Trophoblast cell (in vitro differentiated cells and primary cell): ENCODE data around the gene KLHL26.

Experiments
- DNase-seq, 2 donors: peaks; one replicate each; pipeline ENCODE4 v3.0.0-alpha.2; 2016
- H2AFZ ChIP-seq: 2 replicates; pipeline ENCODE4 v1.6.1; 2013; ENCODE audit warnings: low read length, moderate library complexity, mild to moderate bottlenecking; ENCODE audit not compliant: insufficient read depth, poor library complexity
- H2AK5ac ChIP-seq: 2 replicates; pipeline ENCODE4 v1.6.1; 2013; ENCODE audit warnings: mild to moderate bottlenecking, low read length
- H2BK120ac ChIP-seq: 2 replicates; pipeline ENCODE4 v1.6.1; 2013; ENCODE audit warnings: low read length, mild to moderate bottlenecking, moderate library complexity; ENCODE audit not compliant: insufficient read depth, poor library complexity
- H2BK12ac ChIP-seq: 2 replicates; pipeline ENCODE4 v1.6.1; 2013; ENCODE audit warnings: mild to moderate bottlenecking, low read length, moderate library complexity
- H2BK5ac ChIP-seq: 2 replicates; pipeline ENCODE4 v1.6.1; 2013; ENCODE audit warnings: low read length, low read depth, moderate library complexity, mild to moderate bottlenecking; ENCODE audit not compliant: poor library complexity
- H3K14ac ChIP-seq: 2 replicates; pipeline ENCODE4 v1.6.1; 2013; ENCODE audit warnings: mild to moderate bottlenecking, low read length
- H3K18ac ChIP-seq: 2 replicates; pipeline ENCODE4 v1.6.1; 2013; ENCODE audit warnings: mild to moderate bottlenecking, low read length
- H3K23ac ChIP-seq: 2 replicates; pipeline ENCODE4 v1.6.1; 2013; ENCODE audit warnings: low read length
- H3K27ac ChIP-seq: 2 replicates; pipeline ENCODE4 v1.5.1; 2013; ENCODE audit warnings: low read depth, mild to moderate bottlenecking, inconsistent platforms, low read length, moderate library complexity
- H3K27me3 ChIP-seq: 2 replicates; pipeline ENCODE4 v1.6.1; 2013; ENCODE audit warnings: inconsistent platforms, mild to moderate bottlenecking, low read length, moderate library complexity; ENCODE audit not compliant: insufficient read depth
- H3K36me3 ChIP-seq, 2 experiments: 1 replicate in 1 of 2; 2 replicates in 1 of 2; pipeline ENCODE4 v1.6.1; 2013; ENCODE audit warnings: low read length in 2 of 2, mild to moderate bottlenecking in 2 of 2, moderate library complexity in 1 of 2; ENCODE audit not compliant: insufficient read depth in 2 of 2, control insufficient read depth in 1 of 2
- H3K4ac ChIP-seq: 2 replicates; pipeline ENCODE4 v1.6.1; 2013; ENCODE audit warnings: low read depth, mild to moderate bottlenecking, low read length, moderate library complexity
- H3K4me1 ChIP-seq, 2 experiments: 1 replicate in 1 of 2; 2 replicates in 1 of 2; pipeline ENCODE4 v1.6.1; 2013; ENCODE audit warnings: low read length in 2 of 2, mild to moderate bottlenecking in 2 of 2, moderate library complexity in 1 of 2; ENCODE audit not compliant: insufficient read depth in 2 of 2, control insufficient read depth in 1 of 2
- H3K4me2 ChIP-seq: 2 replicates; pipeline ENCODE4 v1.6.1; 2013; ENCODE audit warnings: inconsistent platforms, mild to moderate bottlenecking, low read length, moderate library complexity
- H3K4me3 ChIP-seq: 2 replicates; pipeline ENCODE4 v1.5.1; 2013; ENCODE audit warnings: mild to moderate bottlenecking, low read depth, low read length, inconsistent platforms
- H3K79me1 ChIP-seq: one replicate; pipeline ENCODE4 v1.6.1; 2013; ENCODE audit warnings: low read length
- H3K79me2 ChIP-seq: 2 replicates; pipeline ENCODE4 v1.6.1; 2013; ENCODE audit warnings: low read length, mild to moderate bottlenecking; ENCODE audit not compliant: control insufficient read depth, insufficient read depth, poor library complexity
- H3K9ac ChIP-seq: 2 replicates; pipeline ENCODE4 v1.6.1; 2013; ENCODE audit warnings: mild to moderate bottlenecking, low read length
- H3K9me3 ChIP-seq: 2 replicates; pipeline ENCODE4 v1.6.1; 2013; ENCODE audit warnings: low read depth, mild to moderate bottlenecking, control low read depth, inconsistent platforms, low read length; ENCODE audit not compliant: insufficient read depth
- H4K12ac ChIP-seq: 2 replicates; pipeline ENCODE4 v1.6.1; 2013; ENCODE audit warnings: low read depth, mild to moderate bottlenecking, low read length, moderate library complexity
- H4K8ac ChIP-seq: 2 replicates; pipeline ENCODE4 v1.6.1; 2013; ENCODE audit warnings: low read depth, mild to moderate bottlenecking, low read length, moderate library complexity
- H4K91ac ChIP-seq: one replicate; pipeline ENCODE4 v1.6.1; 2013; ENCODE audit warnings: low read depth, mild to moderate bottlenecking, low read length, moderate library complexity
- WGBS: extraction: QIAGEN DNeasy Blood & Tissue Kit; methylation state at CpG from one replicate; pipeline ENCODE4 v1.1.7; 2013; ENCODE audit warnings: missing lambda C conversion rate; ENCODE audit not compliant: insufficient read length, insufficient coverage; ENCODE audit errors: extremely low coverage; 5-methylcytosine and 5-hydroxymethylcytosine counted together

The KLHL26 gene

GRCh38 chr19:18684642-18684993, 47.8 kb downstream of the KLHL26 start:
- no peaks in the 10 kb centered on the region for H3K9me3 ChIP-seq
- H3K4me1 ChIP-seq: peaks cover 9 to 11% of the 10 kb centered on the region in 2 experiments
- H3K27me3 ChIP-seq: no peaks in the 10 kb centered on the region
- no peak overlapping the region for H3K4me3 ChIP-seq
- no peak overlapping the region for H3K9ac ChIP-seq
- no peak overlapping the region for H2AK5ac ChIP-seq
- H2BK12ac ChIP-seq: no peak overlapping the region
- H2AFZ ChIP-seq: no peak overlapping the region
- no peak overlapping the region for H4K8ac ChIP-seq
- H3K4me2 ChIP-seq: peak overlapping the region; percentile 77
- H3K79me1 ChIP-seq: peaks cover 7% of the 10 kb centered on the region
- peaks cover 2% of the 10 kb centered on the region for H3K79me2 ChIP-seq
- no peak overlapping the region for H3K27ac ChIP-seq
- no peak overlapping the region for H3K23ac ChIP-seq
- no peak overlapping the region for H3K14ac ChIP-seq
- no peak overlapping the region for H4K91ac ChIP-seq
- no peak overlapping the region for H3K18ac ChIP-seq
- H2BK5ac ChIP-seq: no peak overlapping the region
- H2BK120ac ChIP-seq: no peak overlapping the region
- no peak overlapping the region for H3K4ac ChIP-seq
- no peaks in the 10 kb centered on the region for H3K36me3 ChIP-seq
- no peak for DNase-seq
- no CpG with 5 or more reads among the region's 3 CpGs for WGBS
- no peak overlapping the region for H4K12ac ChIP-seq

GRCh38 chr19:18685597-18686190, 48.9 kb downstream of the KLHL26 start:
- Histone ChIP-seq H4K8ac (no peak overlapping the region), H2AK5ac (no peak overlapping the region), H3K9me3 (no peaks in the 10 kb centered on the region), H3K14ac (no peak overlapping the region), H2BK12ac (no peak overlapping the region), H3K4me1 (peaks cover 9 to 11% of the 10 kb centered on the region in 2 experiments), H2BK5ac (no peak overlapping the region), H2BK120ac (no peak overlapping the region), H3K18ac (no peak overlapping the region), H3K79me2 (peaks cover 2% of the 10 kb centered on the region), H3K27ac (no peak overlapping the region), H3K9ac (no peak overlapping the region), H3K23ac (no peak overlapping the region), H3K4ac (no peak overlapping the region), H3K79me1 (peaks cover 7% of the 10 kb centered on the region), H3K27me3 (no peaks in the 10 kb centered on the region), H4K12ac (no peak overlapping the region), H3K4me3 (no peak overlapping the region), H4K91ac (no peak overlapping the region), H3K4me2 (no peak overlapping the region), H3K36me3 (no peaks in the 10 kb centered on the region), H2AFZ (no peak overlapping the region)
- no CpG with 5 or more reads among the region's 5 CpGs for WGBS
- no peak for DNase-seq

GRCh38 chr19:18687740-18688465, 51.1 kb downstream of the KLHL26 start:
- H3K4me2 ChIP-seq: no peak overlapping the region
- H3K18ac ChIP-seq: no peak overlapping the region
- peaks cover 6% of the 10 kb centered on the region for H3K79me1 ChIP-seq
- H3K4me1 ChIP-seq: peaks cover 7 to 9% of the 10 kb centered on the region in 2 experiments
- no peak overlapping the region for H3K4ac ChIP-seq
- WGBS: no CpG with 5 or more reads among the region's 16 CpGs
- H4K91ac ChIP-seq: no peak overlapping the region
- H3K14ac ChIP-seq: no peak overlapping the region
- no peaks in the 10 kb centered on the region for H3K36me3 ChIP-seq
- no peak overlapping the region for H2BK120ac ChIP-seq
- no peak overlapping the region for H2AK5ac ChIP-seq
- no peak overlapping the region for H2BK5ac ChIP-seq
- no peak overlapping the region for H3K9ac ChIP-seq
- no peak overlapping the region for H3K23ac ChIP-seq
- no peaks in the 10 kb centered on the region for H3K9me3 ChIP-seq
- H4K8ac ChIP-seq: no peak overlapping the region
- DNase-seq: no peak
- H3K27me3 ChIP-seq: no peaks in the 10 kb centered on the region
- H3K79me2 ChIP-seq: peaks cover 2% of the 10 kb centered on the region
- no peak overlapping the region for H3K27ac ChIP-seq
- H2AFZ ChIP-seq: no peak overlapping the region
- H4K12ac ChIP-seq: no peak overlapping the region
- no peak overlapping the region for H3K4me3 ChIP-seq
- H2BK12ac ChIP-seq: no peak overlapping the region

GRCh38 chr19:18696023-18696422, 59.2 kb downstream of the KLHL26 start:
- no peaks in the 10 kb centered on the region for H3K79me2 ChIP-seq
- peaks cover 0 to 2% of the 10 kb centered on the region in 2 experiments for H3K4me1 ChIP-seq
- no peak overlapping the region for H3K14ac ChIP-seq
- no peaks in the 10 kb centered on the region for H3K36me3 ChIP-seq
- H3K9ac ChIP-seq: no peak overlapping the region
- H3K4me2 ChIP-seq: no peak overlapping the region
- no peak overlapping the region for H2BK120ac ChIP-seq
- no peak overlapping the region for H2BK5ac ChIP-seq
- no CpG with 5 or more reads among the region's 12 CpGs for WGBS
- H2BK12ac ChIP-seq: no peak overlapping the region
- H2AFZ ChIP-seq: no peak overlapping the region
- no peak overlapping the region for H4K8ac ChIP-seq
- H4K12ac ChIP-seq: no peak overlapping the region
- H3K27ac ChIP-seq: no peak overlapping the region
- no peaks in the 10 kb centered on the region for H3K27me3 ChIP-seq
- H3K4ac ChIP-seq: no peak overlapping the region
- no peak overlapping the region for H3K23ac ChIP-seq
- H3K79me1 ChIP-seq: no peaks in the 10 kb centered on the region
- no peak for DNase-seq
- H3K18ac ChIP-seq: no peak overlapping the region
- H3K4me3 ChIP-seq: no peak overlapping the region
- no peak overlapping the region for H2AK5ac ChIP-seq
- H3K9me3 ChIP-seq: peaks cover 6% of the 10 kb centered on the region
- no peak overlapping the region for H4K91ac ChIP-seq
